A204.1 (cell line): ENCODE measurements around the gene TRIP12.
"Not testable (repeated sequence)": the region's sequence is repeated elsewhere in the genome, so short reads cannot be mapped to it uniquely, and the experiment has no call there.

Experiments used
- FAIRE-seq: peaks from 2 replicates; lab custom pipeline; 2012; peaks lifted over from hg19 to GRCh38; lab: Jason Lieb, UNC

TRIP12 gene

GRCh38 chr2:229831805-229832509 is 89.9 kb downstream of the TRIP12 start:
- FAIRE-seq = no peak

GRCh38 chr2:229825476-229825875 is 96.3 kb downstream of the TRIP12 start:
- no peak for FAIRE-seq

GRCh38 chr2:229821316-229821715 is 100.5 kb downstream of the TRIP12 start:
- FAIRE-seq = no peak

- FAIRE-seq = no peak
Observed at GRCh38 chr2:229818230-229818629, 103.6 kb downstream of the TRIP12 start.

- no peak for FAIRE-seq
Observed at GRCh38 chr2:229815858-229816257, 106.0 kb downstream of the TRIP12 start.

GRCh38 chr2:229815342-229815741 is 106.5 kb downstream of the TRIP12 start:
- FAIRE-seq = no peak

GRCh38 chr2:229810786-229811185 is 111.0 kb downstream of the TRIP12 start:
- no peak for FAIRE-seq

- FAIRE-seq = peak; percentile 19
Observed at GRCh38 chr2:229805559-229805958, 116.2 kb downstream of the TRIP12 start.

GRCh38 chr2:229802785-229803184 is 119.0 kb downstream of the TRIP12 start:
- no peak for FAIRE-seq

GRCh38 chr2:229800997-229801754 is 120.6 kb downstream of the TRIP12 start:
- FAIRE-seq = peak; percentile 87

GRCh38 chr2:229798446-229799155 is 123.2 kb downstream of the TRIP12 start:
- no peak for FAIRE-seq

- FAIRE-seq = no peak
Observed at GRCh38 chr2:229795058-229795457, 126.8 kb downstream of the TRIP12 start.

GRCh38 chr2:229794636-229795035 is 127.2 kb downstream of the TRIP12 start:
- no peak for FAIRE-seq

- not testable (repeated sequence) for FAIRE-seq
Observed at GRCh38 chr2:229786289-229786688, 135.5 kb downstream of the TRIP12 start.

- no peak for FAIRE-seq
Observed at GRCh38 chr2:229784791-229785190, 137.0 kb downstream of the TRIP12 start.

GRCh38 chr2:229783108-229783721 is 138.6 kb downstream of the TRIP12 start:
- no peak for FAIRE-seq

GRCh38 chr2:229780856-229781773 is 140.7 kb downstream of the TRIP12 start:
- FAIRE-seq = peak; percentile 96

- FAIRE-seq = no peak
Observed at GRCh38 chr2:229779650-229780049, 142.2 kb downstream of the TRIP12 start.

- FAIRE-seq = no peak
Observed at GRCh38 chr2:229777716-229778115, 144.1 kb downstream of the TRIP12 start.

- FAIRE-seq = no peak
Observed at GRCh38 chr2:229775614-229776313, 146.0 kb downstream of the TRIP12 start.

- no peak for FAIRE-seq
Observed at GRCh38 chr2:229774237-229774636, 147.6 kb downstream of the TRIP12 start.
